ENCODE measurements around the gene CYP24A1.
"Not testable (repeated sequence)": the region's sequence is repeated elsewhere in the genome, so short reads cannot be mapped to it uniquely, and the experiment has no call there.

CYP24A1 gene

GRCh38 chr20:54129350-54129749 is 44.4 kb downstream of the CYP24A1 start:
- no peak for TF ChIP-seq ZFX (IDR thresholded peaks at IDR 0.05; ENCODE audit: borderline replicate concordance)
- TF ChIP-seq, protein P1, sequence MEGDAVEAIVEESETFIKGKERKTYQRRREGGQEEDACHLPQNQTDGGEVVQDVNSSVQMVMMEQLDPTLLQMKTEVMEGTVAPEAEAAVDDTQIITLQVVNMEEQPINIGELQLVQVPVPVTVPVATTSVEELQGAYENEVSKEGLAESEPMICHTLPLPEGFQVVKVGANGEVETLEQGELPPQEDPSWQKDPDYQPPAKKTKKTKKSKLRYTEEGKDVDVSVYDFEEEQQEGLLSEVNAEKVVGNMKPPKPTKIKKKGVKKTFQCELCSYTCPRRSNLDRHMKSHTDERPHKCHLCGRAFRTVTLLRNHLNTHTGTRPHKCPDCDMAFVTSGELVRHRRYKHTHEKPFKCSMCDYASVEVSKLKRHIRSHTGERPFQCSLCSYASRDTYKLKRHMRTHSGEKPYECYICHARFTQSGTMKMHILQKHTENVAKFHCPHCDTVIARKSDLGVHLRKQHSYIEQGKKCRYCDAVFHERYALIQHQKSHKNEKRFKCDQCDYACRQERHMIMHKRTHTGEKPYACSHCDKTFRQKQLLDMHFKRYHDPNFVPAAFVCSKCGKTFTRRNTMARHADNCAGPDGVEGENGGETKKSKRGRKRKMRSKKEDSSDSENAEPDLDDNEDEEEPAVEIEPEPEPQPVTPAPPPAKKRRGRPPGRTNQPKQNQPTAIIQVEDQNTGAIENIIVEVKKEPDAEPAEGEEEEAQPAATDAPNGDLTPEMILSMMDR (IDR thresholded peaks at IDR 0.05) = no peak
- H3K27ac ChIP-seq = no peak overlapping the region

GRCh38 chr20:54127855-54128574 is 45.8 kb downstream of the CYP24A1 start:
- TF ChIP-seq, protein P1 (IDR thresholded peaks at IDR 0.05) = no peak
- TF ChIP-seq ZFX (IDR thresholded peaks at IDR 0.05; ENCODE audit: borderline replicate concordance) = no peak
- no peak overlapping the region for H3K27ac ChIP-seq

GRCh38 chr20:54126806-54127655 is 46.8 kb downstream of the CYP24A1 start:
- no peak overlapping the region for H3K27ac ChIP-seq

GRCh38 chr20:54126328-54126727 is 47.5 kb downstream of the CYP24A1 start:
- H3K27ac ChIP-seq = not testable (repeated sequence)

More at GRCh38 chr20:54126806-54127655, 46.8 kb downstream of the CYP24A1 start:
- TF ChIP-seq ZFX (IDR thresholded peaks at IDR 0.05; ENCODE audit: borderline replicate concordance) = no peak
- TF ChIP-seq, protein P1 (IDR thresholded peaks at IDR 0.05) = no peak

DNA sequence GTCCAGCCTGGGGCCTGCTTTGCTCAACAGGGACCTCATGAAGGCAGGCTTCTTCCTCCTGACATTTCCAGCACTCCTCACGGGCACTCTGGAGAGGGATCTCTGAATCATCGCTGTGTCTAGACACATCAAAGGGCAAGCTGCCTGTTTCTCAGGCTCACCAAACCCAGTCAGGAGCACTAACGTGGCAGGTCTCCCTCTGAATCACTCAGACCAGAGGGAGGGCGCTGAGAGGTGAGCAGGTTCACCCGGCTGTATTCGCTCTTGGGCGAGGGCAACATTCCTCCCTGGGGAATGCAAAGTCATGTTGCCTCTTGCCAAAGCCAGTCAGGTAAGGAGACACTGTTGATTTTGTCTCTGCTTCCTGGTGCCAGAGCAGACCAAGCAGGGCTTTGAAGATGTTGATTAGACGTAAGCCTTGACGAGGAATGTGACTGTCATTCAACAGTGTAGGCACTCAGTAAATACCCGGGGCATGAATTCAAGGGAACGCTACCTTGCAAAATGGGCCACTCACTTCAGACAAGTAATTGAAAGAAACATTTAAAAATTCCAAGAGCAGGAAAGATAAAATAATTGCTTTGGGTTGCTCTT is 50.1 kb downstream of the CYP24A1 start:
- no peak for TF ChIP-seq ZFX (IDR thresholded peaks at IDR 0.05; ENCODE audit: borderline replicate concordance)
- TF ChIP-seq, protein P1 (IDR thresholded peaks at IDR 0.05) = no peak

DNA sequence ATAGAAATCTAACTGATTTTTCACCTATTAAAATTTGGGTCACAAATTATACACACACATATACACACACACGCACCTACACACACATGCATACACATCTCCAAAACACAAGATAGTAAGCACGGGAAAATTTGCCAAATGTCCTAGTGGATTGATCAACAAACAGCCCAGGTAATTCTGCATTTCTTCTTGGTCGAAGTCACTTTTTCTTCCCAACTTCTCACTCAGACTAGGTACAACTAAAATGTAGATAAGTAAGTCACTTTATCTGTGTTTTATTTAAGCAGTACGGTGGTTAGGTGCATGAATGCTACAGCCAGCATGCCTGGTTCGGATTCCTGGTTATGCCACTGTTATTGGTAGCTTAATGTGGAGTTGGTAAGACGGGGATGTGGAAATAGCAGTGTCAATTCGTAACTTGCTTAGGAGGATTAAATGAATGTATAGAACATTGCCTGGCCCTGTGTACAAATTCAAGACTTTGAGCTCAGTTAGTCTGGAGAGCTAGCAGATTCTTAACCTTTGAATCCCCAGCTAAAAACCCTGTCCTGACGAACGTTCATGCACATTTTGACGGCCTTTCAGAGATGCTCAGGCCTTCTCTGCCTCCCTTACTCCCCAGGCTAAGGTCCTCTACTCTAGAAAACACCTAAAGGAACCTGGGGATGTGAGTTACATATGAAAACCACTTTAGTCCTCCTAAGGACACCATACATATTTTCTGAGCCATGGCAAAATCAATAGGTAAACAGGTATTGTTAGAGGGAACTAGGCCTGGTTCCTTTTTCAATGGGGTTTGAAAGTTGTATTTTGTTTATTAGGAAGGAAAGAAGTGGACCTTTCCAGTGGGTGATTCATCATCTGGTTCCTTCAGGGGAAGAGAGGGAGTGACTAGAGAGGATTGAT is 50.9 kb downstream of the CYP24A1 start:
- H3K27ac ChIP-seq = no peak overlapping the region
- TF ChIP-seq, protein P1 (IDR thresholded peaks at IDR 0.05) = no peak
- TF ChIP-seq ZFX (IDR thresholded peaks at IDR 0.05; ENCODE audit: borderline replicate concordance) = no peak

More for the DNA sequence above, 50.1 kb downstream of the CYP24A1 start:
- no peak overlapping the region for H3K27ac ChIP-seq

- TF ChIP-seq ZFX (IDR thresholded peaks at IDR 0.05; ENCODE audit: borderline replicate concordance) = no peak
- TF ChIP-seq, protein P1 (IDR thresholded peaks at IDR 0.05) = no peak
- no peak overlapping the region for H3K27ac ChIP-seq
Observed at GRCh38 chr20:54122189-54122588, 51.6 kb downstream of the CYP24A1 start.

Measured in 22Rv1 (cell line).